GM12875 (cell line): ENCODE results near the gene RPL7A.

Source experiments
- H3K4me3 ChIP-seq: one replicate; pipeline ENCODE4 v1.5.1; 2011; ENCODE audit warnings: low read depth, low read length, control low read depth
- CTCF ChIP-seq: IDR thresholded peaks from 2 replicates; pipeline ENCODE4 v1.5.1; 2011; ENCODE audit warnings: low read depth, mild to moderate bottlenecking, control low read depth, inconsistent platforms, low read length, moderate library complexity, borderline replicate concordance; ENCODE audit not compliant: insufficient read depth

RPL7A gene

GRCh38 chr9:133331641-133332380 lies 16.2 kb upstream of the RPL7A start:
- TF ChIP-seq CTCF, result no peak
- no peak overlapping the region for H3K4me3 ChIP-seq

- no peak for TF ChIP-seq CTCF
- no peak overlapping the region for H3K4me3 ChIP-seq
Observed at GRCh38 chr9:133332381-133332730, 15.7 kb upstream of the RPL7A start.

GRCh38 chr9:133333011-133333410 lies 15.0 kb upstream of the RPL7A start:
- no peak for TF ChIP-seq CTCF
- H3K4me3 ChIP-seq, result no peak overlapping the region

- no peak overlapping the region for H3K4me3 ChIP-seq
- TF ChIP-seq CTCF, result no peak
Observed at GRCh38 chr9:133333566-133333965, 14.5 kb upstream of the RPL7A start.

- no peak overlapping the region for H3K4me3 ChIP-seq
- no peak for TF ChIP-seq CTCF
Observed at GRCh38 chr9:133334161-133334560, 13.9 kb upstream of the RPL7A start.

GRCh38 chr9:133334888-133335287 lies 13.1 kb upstream of the RPL7A start:
- H3K4me3 ChIP-seq, result peak overlapping the region; percentile 55

- no peak for TF ChIP-seq CTCF
- peak within 1 kb of the TSS; percentile 55 for H3K4me3 ChIP-seq
Observed at GRCh38 chr9:133335924-133336811, 11.8 kb upstream of the RPL7A start, which contains the start of gene SURF6. SURF6 (minus strand) TSS chr9:133336188; CDS start chr9:133336132, 56 bp downstream.
